ENCODE data around the gene SRSF6.

GRCh38 chr20:43442282-43442880, 15.3 kb upstream of the SRSF6 start:
- TF ChIP-seq NFRKB (IDR thresholded peaks at IDR 0.05) (no peak), FOXA1 (IDR thresholded peaks at IDR 0.05) (no peak), BHLHE40 (IDR thresholded peaks at IDR 0.05; ENCODE audit: borderline replicate concordance) (no peak), ELF4 (IDR thresholded peaks at IDR 0.05) (no peak), PKNOX1 (IDR thresholded peaks at IDR 0.05) (no peak), LEF1 (IDR thresholded peaks at IDR 0.05; ENCODE audit: borderline replicate concordance) (no peak), SP1 (IDR thresholded peaks at IDR 0.05) (no peak), ZNF384 (IDR thresholded peaks at IDR 0.05) (no peak)
